GM12878 (cell line): ENCODE data around the gene MGA. TPM values are rescaled to one million over a fixed set of nuclear protein-coding genes. Genes with fewer than 3 reads are reported as not detected.

Source experiments
- BACH1 ChIP-seq: fragments of 450-650 bp; IDR thresholded peaks from 2 replicates; pipeline ENCODE4 v1.6.1; 2017; ENCODE audit warnings: mild to moderate bottlenecking, borderline replicate concordance
- E4F1 ChIP-seq: fragments of 450-650 bp; IDR thresholded peaks from 2 replicates; pipeline ENCODE4 v1.6.1; 2018; ENCODE audit warnings: borderline replicate concordance, mild to moderate bottlenecking; ENCODE audit not compliant: partially characterized antibody
- EP300 ChIP-seq, 2 experiments: fragments of 150-350 bp in 1 of 2; IDR thresholded peaks; 2 replicates each; pipeline ENCODE4 v1.6.1; 2011 to 2012; ENCODE audit warnings: low read depth in 2 of 2, low read length in 2 of 2, borderline replicate concordance in 1 of 2, improper control_type of control experiment in 1 of 2, inconsistent platforms in 1 of 2; ENCODE audit not compliant: control insufficient read depth in 1 of 2
- ESRRA ChIP-seq: IDR thresholded peaks from 2 replicates; pipeline ENCODE4 v1.6.1; 2012; ENCODE audit warnings: mild to moderate bottlenecking, low read length, improper control_type of control experiment
- FOS ChIP-seq: IDR thresholded peaks from 3 replicates; pipeline ENCODE4 v1.6.1; 2011; ENCODE audit warnings: borderline replicate concordance; ENCODE audit not compliant: insufficient read length; ENCODE audit errors: extremely low read depth
- HDAC2 ChIP-seq: fragments of 200-600 bp; sonication (generic); IDR thresholded peaks from 2 replicates; pipeline ENCODE4 v1.6.1; 2017
- HDGF ChIP-seq: fragments of 450-650 bp; IDR thresholded peaks from 2 replicates; pipeline ENCODE4 v1.6.1; 2016; ENCODE audit warnings: antibody characterized with exemption
- IKZF2 ChIP-seq, 2 experiments: fragments of 450-650 bp; IDR thresholded peaks; 2 replicates each; pipeline ENCODE4 v1.6.1; 2017; ENCODE audit warnings: mild to moderate bottlenecking in 2 of 2, moderate library complexity in 2 of 2
- JUND ChIP-seq: IDR thresholded peaks from 2 replicates; pipeline ENCODE4 v1.6.1; 2012; ENCODE audit warnings: low read depth, mild to moderate bottlenecking, low read length, improper control_type of control experiment, moderate library complexity
- MYB ChIP-seq: fragments of 150-350 bp; IDR thresholded peaks from 2 replicates; pipeline ENCODE4 v1.6.1; 2014; ENCODE audit warnings: mild to moderate bottlenecking, low read depth, low read length, borderline replicate concordance
- NR2C1 ChIP-seq: fragments of 450-650 bp; IDR thresholded peaks from 2 replicates; pipeline ENCODE4 v1.6.1; 2017; ENCODE audit warnings: antibody characterized with exemption, mild to moderate bottlenecking, moderate library complexity
- POU2F2 ChIP-seq: IDR thresholded peaks from 3 replicates; pipeline ENCODE4 v1.6.1; 2011; ENCODE audit warnings: low read depth, mild to moderate bottlenecking, low read length, borderline replicate concordance
- RAD21 ChIP-seq: IDR thresholded peaks from 2 replicates; pipeline ENCODE4 v1.6.1; 2011; ENCODE audit warnings: mild to moderate bottlenecking, low read depth, low read length, moderate library complexity; ENCODE audit not compliant: insufficient read depth
- RELA ChIP-seq: fragments of 450-650 bp; IDR thresholded peaks from 2 replicates; pipeline ENCODE4 v1.8.0; 2014; ENCODE audit warnings: borderline replicate concordance; ENCODE audit not compliant: partially characterized antibody
- RELB ChIP-seq: fragments of 450-650 bp; IDR thresholded peaks from 2 replicates; pipeline ENCODE4 v1.6.1; 2017; ENCODE audit warnings: low read depth, mild to moderate bottlenecking, moderate library complexity
- STAT3 ChIP-seq: IDR thresholded peaks from 2 replicates; pipeline ENCODE4 v1.6.1; 2011; ENCODE audit warnings: low read depth, low read length, improper control_type of control experiment
- WRNIP1 ChIP-seq: IDR thresholded peaks from 2 replicates; pipeline ENCODE4 v1.6.1; 2011; ENCODE audit warnings: low read depth, low read length, improper control_type of control experiment, borderline replicate concordance
- polyA plus RNA-seq, 11 experiments: library from polyadenylated mRNA; depleted of rRNA in 4 of 11; unstranded in 6 of 11; stranded (reverse) in 5 of 11; fragments of >200 nt; fragmentation: Nextera tagmentation in 4 of 11; fragmentation: Illumina TruSeq in 1 of 11; extraction: Ambion mirVana in 4 of 11; extraction: Trizol in 1 of 11; gene quantifications; 1 replicate in 1 of 11; 2 replicates in 10 of 11; pipeline versions ENCODE4 v1.2.1 to v1.2.3, GENCODE V29; 2011 to 2016; ENCODE audit warnings: inconsistent platforms in 2 of 11, missing spikeins in 2 of 11, low read depth in 1 of 11
- total RNA-seq, 4 experiments: library from RNA; depleted of rRNA in 3 of 4; stranded (reverse); fragments of >200 nt in 3 of 4; fragmentation: Illumina TruSeq in 1 of 4; extraction: Trizol in 1 of 4; gene quantifications; 2 replicates each; pipeline versions ENCODE4 v1.2.1 to v1.2.3, GENCODE V29; 2013 to 2021
- TF ChIP-seq, protein P1 (sequence below): IDR thresholded peaks from 2 replicates; pipeline ENCODE4 v1.6.1; 2011; ENCODE audit warnings: borderline replicate concordance, low read depth, mild to moderate bottlenecking, moderate library complexity, mixed read lengths, low read length; ENCODE audit not compliant: insufficient read depth; ENCODE audit errors: extremely low read length
- TF ChIP-seq, protein P2 (sequence below): IDR thresholded peaks from 2 replicates; pipeline ENCODE4 v1.6.1; 2012; ENCODE audit warnings: low read depth, low read length, improper control_type of control experiment
- TF ChIP-seq, protein P3 (sequence below): fragments of 450-650 bp; IDR thresholded peaks from 2 replicates; pipeline ENCODE4 v1.6.1; 2014; ENCODE audit warnings: mild to moderate bottlenecking
- TF ChIP-seq, protein P4 (sequence below): IDR thresholded peaks from 2 replicates; pipeline ENCODE4 v1.6.1; 2011; ENCODE audit warnings: low read depth, low read length, improper control_type of control experiment, borderline replicate concordance

MGA gene
- total and polyA plus RNA-seq, 10 of the 15 experiments (the other 5 are each of a cell fraction or from before 2014, with no cell fraction given): 2.6 to 29.6 (median 17.0) TPM

- TF ChIP-seq POU2F2 (peak; percentile 26; the same call in 1 of the 3 replicates), HDAC2 (no peak), FOS (no peak), NR2C1 (peak; percentile 81), EP300 (IDR thresholded peaks at IDR 0.05; ENCODE audit: borderline replicate concordance in 1 of 2, control insufficient read depth in 1 of 2, low read depth in 2 of 2, low read length in 2 of 2) (no peak), MYB (peak; percentile 89), STAT3 (no peak), ESRRA (no peak), RELA (peak; percentile 40), RELB (peak; percentile 62), HDGF (peak; percentile 47; the same call in 1 of the 2 replicates), JUND (no peak), BACH1 (peak; percentile 36), IKZF2 (IDR thresholded peaks at IDR 0.05) (peak; percentile 29 to 45; a peak in 2 of 4 replicates), WRNIP1 (no peak), E4F1 (peak; percentile 70), RAD21 (no peak)
- TF ChIP-seq, protein P1, sequence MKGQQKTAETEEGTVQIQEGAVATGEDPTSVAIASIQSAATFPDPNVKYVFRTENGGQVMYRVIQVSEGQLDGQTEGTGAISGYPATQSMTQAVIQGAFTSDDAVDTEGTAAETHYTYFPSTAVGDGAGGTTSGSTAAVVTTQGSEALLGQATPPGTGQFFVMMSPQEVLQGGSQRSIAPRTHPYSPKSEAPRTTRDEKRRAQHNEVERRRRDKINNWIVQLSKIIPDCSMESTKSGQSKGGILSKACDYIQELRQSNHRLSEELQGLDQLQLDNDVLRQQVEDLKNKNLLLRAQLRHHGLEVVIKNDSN: peak; percentile 93
- TF ChIP-seq, protein P2, sequence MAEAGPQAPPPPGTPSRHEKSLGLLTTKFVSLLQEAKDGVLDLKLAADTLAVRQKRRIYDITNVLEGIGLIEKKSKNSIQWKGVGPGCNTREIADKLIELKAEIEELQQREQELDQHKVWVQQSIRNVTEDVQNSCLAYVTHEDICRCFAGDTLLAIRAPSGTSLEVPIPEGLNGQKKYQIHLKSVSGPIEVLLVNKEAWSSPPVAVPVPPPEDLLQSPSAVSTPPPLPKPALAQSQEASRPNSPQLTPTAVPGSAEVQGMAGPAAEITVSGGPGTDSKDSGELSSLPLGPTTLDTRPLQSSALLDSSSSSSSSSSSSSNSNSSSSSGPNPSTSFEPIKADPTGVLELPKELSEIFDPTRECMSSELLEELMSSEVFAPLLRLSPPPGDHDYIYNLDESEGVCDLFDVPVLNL: peak; percentile 58; the same call in 1 of the 2 replicates
- TF ChIP-seq, protein P3, sequence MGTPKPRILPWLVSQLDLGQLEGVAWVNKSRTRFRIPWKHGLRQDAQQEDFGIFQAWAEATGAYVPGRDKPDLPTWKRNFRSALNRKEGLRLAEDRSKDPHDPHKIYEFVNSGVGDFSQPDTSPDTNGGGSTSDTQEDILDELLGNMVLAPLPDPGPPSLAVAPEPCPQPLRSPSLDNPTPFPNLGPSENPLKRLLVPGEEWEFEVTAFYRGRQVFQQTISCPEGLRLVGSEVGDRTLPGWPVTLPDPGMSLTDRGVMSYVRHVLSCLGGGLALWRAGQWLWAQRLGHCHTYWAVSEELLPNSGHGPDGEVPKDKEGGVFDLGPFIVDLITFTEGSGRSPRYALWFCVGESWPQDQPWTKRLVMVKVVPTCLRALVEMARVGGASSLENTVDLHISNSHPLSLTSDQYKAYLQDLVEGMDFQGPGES: no peak
- TF ChIP-seq, protein P4, sequence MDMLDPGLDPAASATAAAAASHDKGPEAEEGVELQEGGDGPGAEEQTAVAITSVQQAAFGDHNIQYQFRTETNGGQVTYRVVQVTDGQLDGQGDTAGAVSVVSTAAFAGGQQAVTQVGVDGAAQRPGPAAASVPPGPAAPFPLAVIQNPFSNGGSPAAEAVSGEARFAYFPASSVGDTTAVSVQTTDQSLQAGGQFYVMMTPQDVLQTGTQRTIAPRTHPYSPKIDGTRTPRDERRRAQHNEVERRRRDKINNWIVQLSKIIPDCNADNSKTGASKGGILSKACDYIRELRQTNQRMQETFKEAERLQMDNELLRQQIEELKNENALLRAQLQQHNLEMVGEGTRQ: peak; percentile 90
Observed at GRCh38 chr15:41661518-41662225, 1.5 kb downstream of the MGA start (continued).
